ENCODE measurements around the gene AOC2.

The AOC2 gene

DNA sequence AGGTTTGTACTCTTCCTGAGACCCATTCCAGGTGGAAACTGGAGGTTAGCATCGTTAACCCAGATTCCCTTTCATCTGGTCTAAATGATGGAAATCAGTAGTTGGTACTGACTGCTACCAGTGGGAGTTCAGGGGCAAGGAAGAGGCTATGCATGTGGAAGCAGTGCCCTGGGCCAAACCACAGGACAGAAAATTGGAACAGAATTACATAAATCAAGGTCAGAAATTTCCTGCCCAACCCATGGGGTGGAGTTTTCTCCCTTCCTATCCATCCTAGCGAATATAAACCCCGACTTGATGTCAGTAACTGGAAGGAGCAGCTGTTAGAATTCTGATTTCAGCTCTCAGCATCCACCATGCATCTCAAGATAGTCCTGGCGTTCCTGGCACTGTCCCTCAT, at the start of gene AOC2:
TSS of gene AOC2 (plus strand) at position 310 of the 400 bp plus-strand sequence. CDS start at position 357, 47 bp downstream.
- DNase-seq: no peak

DNA sequence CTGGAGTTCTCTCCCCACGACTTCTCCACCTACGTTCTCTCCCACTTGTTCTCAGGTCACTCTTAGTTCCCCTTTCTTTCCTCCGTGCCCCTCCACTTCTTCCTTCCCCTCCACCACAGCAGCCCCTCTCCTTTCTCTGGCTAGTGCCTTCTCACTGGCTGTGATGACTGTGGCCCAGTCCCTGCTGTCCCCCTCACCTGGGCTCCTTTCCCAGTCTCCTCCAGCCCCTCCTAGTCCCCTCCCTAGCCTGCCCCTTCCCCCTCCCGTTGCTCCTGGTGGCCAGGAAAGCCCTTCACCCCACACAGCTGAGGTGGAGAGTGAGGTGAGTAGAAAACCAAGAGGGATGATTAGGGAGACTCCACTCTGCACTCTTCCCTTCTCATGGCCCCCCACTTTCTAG, 49.3 kb upstream of the AOC2 start:
- DNase-seq: no peak

GRCh38 chr17:42795465-42795864, 48.9 kb upstream of the AOC2 start:
- DNase-seq: no peak

DNA sequence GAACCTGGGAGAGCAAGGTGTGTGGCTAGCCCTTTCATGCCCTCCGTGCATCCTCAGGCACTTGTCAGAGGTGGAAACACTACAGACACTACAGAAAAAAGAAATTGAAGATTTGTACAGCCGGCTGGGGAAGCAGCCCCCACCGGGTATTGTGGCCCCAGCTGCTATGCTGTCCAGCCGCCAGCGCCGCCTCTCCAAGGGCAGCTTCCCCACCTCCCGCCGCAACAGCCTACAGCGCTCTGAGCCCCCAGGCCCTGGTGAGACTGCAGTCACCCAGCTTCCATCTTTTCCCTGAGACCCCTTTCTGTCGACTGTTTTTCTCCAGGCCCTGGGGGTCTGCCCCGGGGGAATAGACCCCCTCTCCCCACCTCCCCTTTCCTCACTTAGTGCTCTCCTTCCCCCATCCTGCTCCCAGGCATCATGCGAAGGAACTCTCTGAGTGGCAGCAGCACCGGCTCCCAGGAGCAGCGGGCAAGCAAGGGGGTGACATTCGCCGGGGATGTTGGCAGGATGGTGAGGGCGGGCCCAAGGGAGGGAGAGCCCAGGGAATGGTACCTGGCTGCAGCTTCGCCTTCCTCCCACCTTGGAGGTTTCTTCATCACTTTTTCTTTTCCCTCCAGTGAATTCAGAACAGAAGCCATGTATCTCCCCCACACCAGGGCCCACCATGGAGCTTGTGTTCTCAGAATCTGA, 48.2 kb upstream of the AOC2 start:
- no peak for DNase-seq

DNA sequence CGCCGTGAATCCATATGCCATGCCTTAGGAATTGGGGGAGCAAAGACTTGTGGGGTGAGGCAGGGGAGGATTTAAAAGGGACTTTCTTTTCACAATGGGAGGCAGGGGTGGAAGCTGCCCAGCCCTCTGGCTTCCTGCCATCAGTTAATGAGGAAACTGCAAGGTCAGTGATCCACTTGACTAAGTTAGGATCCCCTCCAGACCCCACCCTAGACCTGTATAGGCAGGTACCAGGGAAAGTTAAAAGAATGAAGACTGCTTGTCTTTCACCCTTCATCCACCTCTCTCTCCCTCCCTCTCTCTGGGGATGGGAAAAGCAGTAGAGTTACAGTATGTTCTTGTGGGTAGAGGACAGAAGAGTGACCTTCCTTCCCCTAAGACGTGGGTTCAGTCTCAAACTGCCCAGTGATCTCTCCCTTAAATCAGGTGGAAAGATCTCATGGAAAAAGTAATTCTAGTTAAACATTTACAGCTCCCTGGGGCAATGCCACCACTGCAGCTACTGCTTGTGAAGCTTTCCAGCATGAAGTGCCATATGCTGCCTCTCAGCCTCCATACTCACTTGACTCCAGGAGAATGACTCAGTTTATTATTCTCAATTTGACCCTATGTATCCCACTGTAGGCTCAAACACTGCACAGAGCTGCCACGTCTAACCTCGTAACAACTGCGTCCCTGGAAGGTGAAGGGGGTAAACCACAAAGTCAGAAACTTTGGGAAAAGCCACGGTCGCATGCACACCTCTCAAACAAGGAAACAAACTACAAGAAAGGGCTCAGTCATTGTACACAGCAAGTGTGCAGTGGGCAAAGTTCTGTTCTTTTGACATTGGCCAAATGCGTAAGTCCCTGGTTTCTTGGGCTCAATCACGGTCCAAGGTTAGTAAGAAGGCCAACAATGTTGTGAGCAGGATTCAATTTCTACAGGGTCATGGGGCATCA, 47.0 kb upstream of the AOC2 start:
- DNase-seq: no peak

- no peak for DNase-seq
Observed at GRCh38 chr17:42798011-42798382, 46.4 kb upstream of the AOC2 start.

DNA sequence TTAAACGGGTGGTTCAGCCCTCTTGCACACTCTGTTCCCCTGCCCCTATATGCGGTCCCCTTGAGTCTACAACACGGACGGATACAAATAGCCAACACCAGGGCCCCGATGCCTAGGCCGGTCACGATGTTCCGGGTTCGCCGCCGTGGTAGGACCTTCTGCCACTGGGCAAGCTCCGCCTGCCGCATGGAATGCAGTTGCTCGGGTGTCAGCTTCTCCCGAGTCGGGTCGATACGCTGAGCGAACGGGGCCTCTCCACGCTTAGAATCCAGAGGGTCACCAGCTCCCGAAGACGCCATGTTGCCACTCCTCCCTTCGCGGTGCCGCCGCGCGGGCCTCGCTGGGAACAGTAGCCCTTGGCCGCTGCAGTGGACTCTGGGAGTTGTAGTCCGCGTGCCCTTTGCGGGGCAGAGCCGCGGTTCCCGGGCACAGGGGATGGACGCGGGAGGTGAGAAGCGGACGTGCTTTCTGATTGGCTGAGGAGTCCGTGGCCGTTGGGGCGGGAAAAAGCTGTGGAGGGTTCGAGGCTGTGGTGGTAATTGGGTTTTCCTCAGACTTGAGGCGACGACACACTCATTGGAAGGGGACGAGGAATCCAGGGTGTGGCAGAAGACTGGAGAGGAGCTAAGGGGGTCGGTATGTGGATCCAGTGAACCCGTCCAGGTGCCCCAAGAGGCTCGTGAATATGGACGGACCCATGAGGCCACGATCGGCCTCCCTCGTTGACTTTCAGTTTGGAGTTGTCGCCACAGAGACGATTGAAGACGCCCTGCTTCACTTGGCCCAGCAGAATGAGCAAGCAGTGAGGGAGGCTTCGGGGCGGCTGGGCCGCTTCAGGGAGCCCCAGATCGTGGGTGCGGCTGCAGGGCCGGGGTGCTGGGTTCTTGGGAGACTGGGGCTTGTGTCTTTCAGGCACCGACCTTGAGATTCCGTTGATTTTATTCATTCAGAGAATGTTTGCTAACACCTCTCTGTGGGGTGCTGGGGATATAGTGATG, 45.7 kb upstream of the AOC2 start, which contains the start of the genes CNTD1 and COA3:
TSS of gene CNTD1 (plus strand) at position 479 of the 998 bp plus-strand sequence. CDS start at position 686, 207 bp downstream.
TSS of gene COA3 (minus strand) at position 322 of the 998 bp plus-strand sequence. CDS start at position 299, 23 bp downstream.
- DNase-seq: peak; percentile 83

- DNase-seq: no peak
Observed at GRCh38 chr17:42803074-42803883, 41.1 kb upstream of the AOC2 start.

GRCh38 chr17:42804918-42805367, 39.4 kb upstream of the AOC2 start:
- DNase-seq: no peak

DNA sequence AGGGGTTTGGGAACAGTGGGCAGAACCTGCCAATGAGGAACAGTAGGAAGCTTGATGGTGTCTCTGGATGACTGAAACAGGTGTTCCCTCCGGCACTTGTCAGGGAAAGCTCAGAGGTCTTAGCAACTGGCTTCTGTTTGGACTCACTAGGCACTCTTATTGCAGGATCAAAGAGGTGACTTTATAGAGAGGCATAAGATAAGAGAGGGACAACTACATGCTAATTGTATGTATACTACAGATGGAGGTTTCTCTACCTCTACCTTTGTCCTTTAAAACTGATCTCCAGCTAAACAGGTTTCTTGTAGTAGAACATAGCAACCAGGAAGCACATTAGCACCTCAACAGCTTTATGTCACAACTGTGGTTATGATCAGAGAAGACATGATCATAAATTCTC, 38.1 kb upstream of the AOC2 start:
- DNase-seq: no peak

DNA sequence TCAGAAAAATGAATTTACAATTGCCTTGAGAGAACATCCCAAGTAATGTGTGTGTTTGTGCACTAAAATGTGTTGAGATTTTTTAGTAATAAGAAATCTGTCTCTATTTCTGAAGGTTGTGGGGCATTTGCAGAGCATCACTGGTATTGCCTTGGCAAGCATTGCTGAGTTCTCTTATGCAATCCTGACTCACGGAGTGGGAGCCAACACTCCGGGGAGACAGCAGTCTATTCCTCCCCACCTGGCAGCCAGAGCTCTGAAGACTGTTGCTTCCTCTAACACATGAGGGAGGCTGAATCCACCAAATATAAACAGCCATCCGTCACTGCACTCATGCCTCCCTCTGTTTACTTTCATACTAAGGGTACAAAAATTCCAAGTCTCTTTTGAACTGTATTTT, 35.1 kb upstream of the AOC2 start:
- DNase-seq: no peak

DNA sequence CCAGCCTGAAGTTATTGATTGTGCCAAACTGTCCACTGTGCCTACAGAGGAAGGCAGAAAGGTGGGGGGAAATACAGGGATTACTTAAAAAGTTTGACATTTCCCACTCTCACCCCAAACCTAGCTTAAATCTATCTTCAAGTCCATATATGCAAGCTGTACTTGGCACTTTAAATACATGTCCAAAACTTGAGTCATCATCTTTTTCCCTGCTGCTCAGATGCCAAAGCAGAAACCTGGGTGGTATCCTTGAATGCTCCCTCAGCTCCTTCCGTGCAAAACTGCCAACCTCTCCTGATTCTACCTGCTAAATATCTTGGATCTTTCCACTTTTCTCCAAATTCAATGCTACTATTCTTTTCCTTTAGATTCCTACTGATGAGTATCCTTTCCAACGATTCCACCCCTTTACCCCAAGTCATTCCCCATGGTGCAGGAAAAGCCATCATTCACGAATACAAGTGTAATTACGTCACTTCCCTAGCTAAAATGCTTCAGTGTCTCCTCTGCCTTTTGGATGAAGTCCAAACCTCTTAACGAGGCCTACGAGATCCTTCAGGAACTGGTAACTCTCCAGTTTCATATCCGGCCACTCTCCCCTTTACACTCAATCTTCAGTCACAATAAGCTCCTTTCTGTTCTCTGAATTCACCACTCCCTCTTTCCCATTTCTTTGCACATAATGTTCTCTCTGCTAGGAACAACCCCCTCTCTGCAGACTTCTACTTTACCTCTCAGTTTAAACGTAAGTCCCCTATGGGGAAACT, 29.6 kb upstream of the AOC2 start:
- no peak for DNase-seq

GRCh38 chr17:42817866-42818265, 26.5 kb upstream of the AOC2 start:
- no peak for DNase-seq

DNA sequence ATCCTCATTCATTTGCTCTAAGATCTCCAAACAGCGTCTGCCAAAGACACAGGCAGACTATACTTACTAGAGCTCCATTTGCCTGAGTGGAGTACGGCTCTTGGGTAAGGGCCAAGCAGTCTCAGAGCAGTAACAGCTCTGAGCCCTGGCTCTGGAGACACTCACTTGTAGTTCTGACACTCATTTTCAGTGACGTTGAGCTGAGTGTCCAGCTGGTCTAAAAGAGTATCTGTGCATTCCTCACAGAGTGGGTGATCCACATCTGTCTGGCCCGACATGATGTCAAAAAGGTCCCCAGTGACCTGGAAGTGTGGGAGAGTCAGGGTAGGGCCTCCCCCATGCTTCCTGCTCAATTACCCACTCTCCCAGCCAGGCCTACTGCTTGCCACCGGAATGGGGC, 26.0 kb upstream of the AOC2 start:
- no peak for DNase-seq

DNA sequence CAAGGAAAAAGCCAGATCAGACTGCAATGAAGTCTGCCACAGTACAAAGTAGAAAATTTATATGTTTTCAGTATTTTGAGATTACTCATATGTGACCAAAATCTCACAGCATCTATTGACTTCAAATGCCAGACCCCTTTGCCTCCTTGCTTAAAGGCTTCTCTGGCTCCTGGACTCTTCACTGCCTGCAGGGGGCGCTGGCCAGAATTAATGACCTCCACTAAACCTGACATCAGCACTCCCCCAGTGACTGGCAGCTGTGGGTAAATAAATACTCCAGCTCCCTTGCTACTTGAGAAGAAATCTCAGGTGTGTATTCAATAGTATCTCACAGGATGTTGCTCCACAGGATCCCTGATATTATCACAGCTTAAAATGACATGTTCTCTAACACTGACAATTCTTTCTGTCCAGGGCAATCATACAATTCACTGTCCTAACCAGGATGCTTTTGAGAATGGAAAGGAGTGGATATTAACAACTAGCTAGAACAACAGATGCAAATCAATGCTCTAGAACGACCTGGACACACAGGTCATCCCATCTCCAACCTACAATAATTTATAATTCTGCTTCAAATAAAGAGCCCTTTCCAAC, 24.3 kb upstream of the AOC2 start:
- DNase-seq: no peak

DNA sequence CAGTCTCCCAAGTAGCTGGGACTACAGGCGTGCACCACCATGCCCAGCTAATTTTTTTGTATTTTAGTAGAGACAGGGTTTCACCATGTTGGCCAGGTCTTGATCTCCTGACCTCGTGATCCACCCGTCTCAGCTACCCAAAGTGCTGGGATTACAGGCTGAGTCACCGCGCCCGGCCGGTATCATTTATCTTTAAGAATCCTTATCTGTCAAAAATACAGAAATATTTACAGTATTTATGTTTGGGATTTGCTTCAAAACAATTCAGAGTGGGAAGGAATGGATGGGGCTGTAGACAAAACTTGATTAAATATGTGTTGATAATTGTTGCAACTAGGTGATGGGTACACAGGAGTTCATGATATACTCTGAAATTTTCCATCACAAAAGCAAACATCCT, 23.2 kb upstream of the AOC2 start:
- DNase-seq: no peak

- DNase-seq: no peak
Observed at GRCh38 chr17:42827472-42827871, 16.9 kb upstream of the AOC2 start.

- DNase-seq: no peak
Observed at GRCh38 chr17:42830971-42831370, 13.4 kb upstream of the AOC2 start.

DNA sequence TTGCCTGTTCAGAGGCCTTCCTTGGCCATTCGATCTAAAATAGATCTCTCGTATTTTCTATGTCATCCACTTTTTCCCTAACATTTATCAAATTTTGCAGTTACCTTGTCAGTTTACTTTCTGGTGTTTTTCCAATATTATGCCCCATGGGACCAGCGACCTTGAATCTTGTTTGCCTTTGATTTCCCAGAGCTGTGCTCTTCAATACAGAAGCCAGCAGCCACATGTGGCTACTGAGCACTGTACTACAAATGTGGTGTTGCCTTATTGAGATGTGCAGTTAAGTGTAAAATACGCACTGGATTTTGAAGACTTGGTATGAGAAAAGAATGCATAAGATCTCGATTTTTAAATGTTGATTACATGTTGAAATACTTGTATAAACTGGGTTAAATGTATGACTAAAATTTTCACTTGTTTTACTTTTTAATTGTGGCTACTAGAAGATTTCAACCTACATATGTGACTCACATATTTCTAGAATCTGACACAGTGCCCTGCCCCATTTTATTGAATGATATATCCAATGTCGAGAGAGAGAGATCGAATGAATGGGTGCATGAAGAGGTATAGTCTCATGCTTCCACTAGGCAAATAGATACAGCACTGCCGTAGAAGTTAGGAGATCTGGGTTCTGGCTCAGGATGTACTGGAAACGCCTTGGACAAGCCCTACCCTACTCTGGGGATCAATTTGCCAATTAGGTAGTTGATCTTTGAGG, 12.0 kb upstream of the AOC2 start:
- no peak for DNase-seq

Measured in midbrain (tissue), 1 donor.